SK-N-SH (cell line): ENCODE results near the gene PRDM11. TPM values are rescaled to one million over a fixed set of nuclear protein-coding genes. Genes with fewer than 3 reads are reported as not detected.

Experiments
- CTCF ChIA-PET: fragments of 300-600, 350-600 bp; formaldehyde crosslinking; extraction: SDS; loops from one replicate; lab custom pipeline; 2021; lab: Yijun Ruan, JAX
- POLR2A ChIA-PET: fragments of 350-600 bp; sonication (Branson Sonifier 250); formaldehyde crosslinking; extraction: SDS; loops from one replicate; lab custom pipeline; 2020; ENCODE audit warnings: antibody characterized with exemption, inconsistent platforms; lab: Yijun Ruan, JAX
- DNase-seq: peaks from one replicate; pipeline ENCODE4 v3.0.0; 2012
- H2AFZ ChIP-seq: fragments of 200-600 bp; sonication (generic); 2 replicates; pipeline ENCODE4 v1.8.1; 2016; ENCODE audit warnings: antibody characterized with exemption, mild to moderate bottlenecking, low read depth
- H3F3A ChIP-seq: fragments of 200-600 bp; sonication (generic); replicated peaks from 2 replicates; pipeline ENCODE3; 2016; ENCODE audit warnings: antibody characterized with exemption, mild to moderate bottlenecking; ENCODE audit not compliant: insufficient read depth
- H3K27ac ChIP-seq, 2 experiments: fragments of 200-500 bp in 1 of 2; fragments of 200-600 bp in 1 of 2; sonication (Bioruptor generic) in 1 of 2; sonication (generic), shearing (Covaris generic) in 1 of 2; 2 replicates each; pipeline versions ENCODE4 v1.5.1 to v1.6.1; 2014 to 2016; ENCODE audit warnings: low read depth in 2 of 2, inconsistent platforms in 1 of 2, low read length in 1 of 2, mild to moderate bottlenecking in 1 of 2, mixed read lengths in 1 of 2
- H3K27me3 ChIP-seq: fragments of 200-600 bp; sonication (generic), shearing (Covaris generic); 2 replicates; pipeline ENCODE4 v1.6.1; 2016; ENCODE audit warnings: mixed run types; ENCODE audit not compliant: insufficient read depth
- H3K36me3 ChIP-seq, 2 experiments: fragments of 200-500 bp in 1 of 2; fragments of 200-600 bp in 1 of 2; sonication (Bioruptor generic) in 1 of 2; sonication (generic) in 1 of 2; replicated peaks in 1 of 2; 2 replicates each; pipeline versions ENCODE3 to v1.5.1; 2014 to 2016; ENCODE audit warnings: low read length in 1 of 2, mild to moderate bottlenecking in 1 of 2; ENCODE audit not compliant: insufficient read depth in 2 of 2, control insufficient read depth in 1 of 2
- H3K4me1 ChIP-seq, 2 experiments: fragments of 200-500 bp in 1 of 2; fragments of 200-600 bp in 1 of 2; sonication (Bioruptor generic) in 1 of 2; sonication (generic), shearing (Covaris generic) in 1 of 2; 2 replicates each; pipeline versions ENCODE4 v1.5.1 to v1.6.1; 2014 to 2016; ENCODE audit warnings: low read depth in 1 of 2, low read length in 1 of 2, mixed run types in 1 of 2; ENCODE audit not compliant: insufficient read depth in 2 of 2, control insufficient read depth in 1 of 2
- H3K4me2 ChIP-seq: fragments of 200-600 bp; sonication (generic), shearing (Covaris generic); 2 replicates; pipeline ENCODE4 v1.6.1; 2017; ENCODE audit warnings: mixed run types
- H3K4me3 ChIP-seq, 2 experiments: fragments of 200-500 bp in 1 of 2; fragments of 200-600 bp in 1 of 2; sonication (Bioruptor generic) in 1 of 2; sonication (generic), shearing (Covaris generic) in 1 of 2; 2 replicates each; pipeline versions ENCODE4 v1.5.1 to v1.8.1; 2014 to 2016; ENCODE audit warnings: low read depth in 2 of 2, inconsistent platforms in 1 of 2, low read length in 1 of 2, mild to moderate bottlenecking in 1 of 2, mixed read lengths in 1 of 2, moderate library complexity in 1 of 2
- H3K79me2 ChIP-seq: fragments of 200-600 bp; sonication (generic); 2 replicates; pipeline ENCODE4 v1.8.1; 2017; ENCODE audit warnings: mild to moderate bottlenecking; ENCODE audit not compliant: insufficient read depth
- H3K9ac ChIP-seq: fragments of 200-600 bp; sonication (generic); 2 replicates; pipeline ENCODE4 v1.6.1; 2017; ENCODE audit warnings: mixed run types
- H3K9me2 ChIP-seq: fragments of 200-600 bp; sonication (generic); 2 replicates; pipeline ENCODE4 v1.6.1; 2017; ENCODE audit warnings: mixed run types
- H3K9me3 ChIP-seq: fragments of 200-600 bp; sonication (generic); 2 replicates; pipeline ENCODE4 v1.6.1; 2017; ENCODE audit warnings: mixed run types, mild to moderate bottlenecking, moderate library complexity
- H4K20me1 ChIP-seq: fragments of 200-600 bp; sonication (generic); 2 replicates; pipeline ENCODE4 v1.6.1; 2017; ENCODE audit warnings: mild to moderate bottlenecking, mixed run types; ENCODE audit not compliant: insufficient read depth
- CHD2 ChIP-seq: fragments of 150-350 bp; IDR thresholded peaks from 2 replicates; pipeline ENCODE4 v1.6.1; 2018; ENCODE audit warnings: low read length; ENCODE audit not compliant: partially characterized antibody
- CTCF ChIP-seq: fragments of 200-600 bp; sonication (generic); IDR thresholded peaks from 2 replicates; pipeline ENCODE4 v1.6.1; 2017; ENCODE audit warnings: antibody characterized with exemption, mild to moderate bottlenecking, moderate library complexity
- EZH2phosphoT487 ChIP-seq: fragments of 200-600 bp; sonication (generic); IDR thresholded peaks from 2 replicates; pipeline ENCODE4 v1.6.1; 2017; ENCODE audit warnings: low read depth, mixed run types, mild to moderate bottlenecking, antibody characterized with exemption, moderate library complexity, borderline replicate concordance
- FOSL2 ChIP-seq: IDR thresholded peaks from 2 replicates; pipeline ENCODE4 v1.4.0; 2012; ENCODE audit warnings: low read depth, mild to moderate bottlenecking, moderate library complexity, borderline replicate concordance
- FOXJ3 ChIP-seq: sonication (generic); formaldehyde crosslinking; IDR thresholded peaks from 2 replicates; pipeline ENCODE4 v1.5.1; 2020; ENCODE audit warnings: mild to moderate bottlenecking, missing genetic modification reagents
- GABPA ChIP-seq: IDR thresholded peaks from 2 replicates; pipeline ENCODE4 v1.4.0; 2012; ENCODE audit warnings: low read depth, mild to moderate bottlenecking
- JUND ChIP-seq: IDR thresholded peaks from 2 replicates; pipeline ENCODE4 v1.4.0; 2012
- MAX ChIP-seq: IDR thresholded peaks from 2 replicates; pipeline ENCODE4 v1.4.0; 2012; ENCODE audit warnings: low read depth
- MEF2A ChIP-seq: IDR thresholded peaks from 2 replicates; pipeline ENCODE4 v1.4.0; 2012; ENCODE audit warnings: low read depth, borderline replicate concordance
- MXI1 ChIP-seq: IDR thresholded peaks from 2 replicates; pipeline ENCODE4 v1.6.1; 2012; ENCODE audit warnings: mild to moderate bottlenecking, low read depth, low read length, improper control_type of control experiment
- NFIC ChIP-seq: IDR thresholded peaks from 2 replicates; pipeline ENCODE4 v1.4.0; 2012; ENCODE audit warnings: borderline replicate concordance
- NRF1 ChIP-seq: IDR thresholded peaks from 2 replicates; pipeline ENCODE4 v1.6.1; 2012; ENCODE audit warnings: low read depth, mild to moderate bottlenecking, low read length
- PBX3 ChIP-seq: IDR thresholded peaks from 2 replicates; pipeline ENCODE4; 2012
- RAD21 ChIP-seq: IDR thresholded peaks from 2 replicates; pipeline ENCODE4 v1.6.1; 2012; ENCODE audit warnings: mild to moderate bottlenecking, low read length
- RCOR1 ChIP-seq: fragments of 150-350 bp; IDR thresholded peaks from 2 replicates; pipeline ENCODE4 v1.6.1; 2017; ENCODE audit warnings: antibody characterized with exemption, low read length
- RXRA ChIP-seq: IDR thresholded peaks from 2 replicates; pipeline ENCODE4 v1.4.0; 2012; ENCODE audit warnings: low read depth, mild to moderate bottlenecking, borderline replicate concordance
- SIN3A ChIP-seq: IDR thresholded peaks from 2 replicates; pipeline ENCODE4 v1.6.1; 2012; ENCODE audit warnings: low read depth, mild to moderate bottlenecking, low read length, moderate library complexity, borderline replicate concordance
- SMC3 ChIP-seq: IDR thresholded peaks from 2 replicates; pipeline ENCODE4 v1.6.1; 2012; ENCODE audit warnings: low read depth, low read length, improper control_type of control experiment
- TAF1 ChIP-seq: IDR thresholded peaks from 2 replicates; pipeline ENCODE4 v1.6.1; 2012; ENCODE audit warnings: low read depth, mild to moderate bottlenecking, low read length, moderate library complexity, borderline replicate concordance
- TCF12 ChIP-seq: IDR thresholded peaks from 2 replicates; pipeline ENCODE4 v1.4.0; 2012
- TEAD4 ChIP-seq: IDR thresholded peaks from 2 replicates; pipeline ENCODE4 v1.4.0; 2012; ENCODE audit warnings: mild to moderate bottlenecking, borderline replicate concordance; ENCODE audit not compliant: insufficient read depth
- YY1 ChIP-seq: IDR thresholded peaks from 2 replicates; pipeline ENCODE4 v1.4.0; 2012; ENCODE audit warnings: low read depth, mild to moderate bottlenecking
- WGBS: methylation state at CpG from one replicate; pipeline ENCODE4 v1.1.6; 2017; ENCODE audit warnings: low lambda C conversion rate; 5-methylcytosine and 5-hydroxymethylcytosine counted together
- polyA plus RNA-seq, 3 experiments: library from polyadenylated mRNA; depleted of rRNA; stranded (reverse); fragments of >200 nt; gene quantifications; 2 replicates each; pipeline ENCODE4 v1.2.3, GENCODE V29; 2012
- TF ChIP-seq, protein P1 (sequence below): fragments of 150-350 bp; IDR thresholded peaks from 2 replicates; pipeline ENCODE4 v1.6.1; 2016; ENCODE audit warnings: mild to moderate bottlenecking, low read depth, low read length

Gene PRDM11
- polyA plus RNA-seq, 1 of the 3 experiments (the other 2 are of a cell fraction): 4.5 TPM

GRCh38 chr11:45150301-45150700, 3.9 kb downstream of the PRDM11 start:
- peaks cover 3% of the 10 kb centered on the region; the same call in 1 of the 2 replicates for H4K20me1 ChIP-seq
- no peak overlapping the region for H3K9ac ChIP-seq
- no peak overlapping the region for H3K4me2 ChIP-seq
- H3K79me2 ChIP-seq: peaks cover 16% of the 10 kb centered on the region; the same call in 1 of the 2 replicates
- no peaks in the 10 kb centered on the region for H3K9me3 ChIP-seq
- TF ChIP-seq MAX (no peak), TAF1 (no peak), GABPA (no peak), MXI1 (no peak), JUND (no peak), CTCF (no peak), CHD2 (no peak), FOXJ3 (CRISPR knock-in tag) (no peak), RXRA (no peak), YY1 (no peak), NRF1 (no peak), NFIC (no peak), RCOR1 (no peak)
- TF ChIP-seq, protein P1, sequence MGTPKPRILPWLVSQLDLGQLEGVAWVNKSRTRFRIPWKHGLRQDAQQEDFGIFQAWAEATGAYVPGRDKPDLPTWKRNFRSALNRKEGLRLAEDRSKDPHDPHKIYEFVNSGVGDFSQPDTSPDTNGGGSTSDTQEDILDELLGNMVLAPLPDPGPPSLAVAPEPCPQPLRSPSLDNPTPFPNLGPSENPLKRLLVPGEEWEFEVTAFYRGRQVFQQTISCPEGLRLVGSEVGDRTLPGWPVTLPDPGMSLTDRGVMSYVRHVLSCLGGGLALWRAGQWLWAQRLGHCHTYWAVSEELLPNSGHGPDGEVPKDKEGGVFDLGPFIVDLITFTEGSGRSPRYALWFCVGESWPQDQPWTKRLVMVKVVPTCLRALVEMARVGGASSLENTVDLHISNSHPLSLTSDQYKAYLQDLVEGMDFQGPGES: no peak
- TF ChIP-seq, all 33 proteins: peak for 0
- H3K36me3 ChIP-seq: no peaks in the 10 kb centered on the region
- H2AFZ ChIP-seq: no peak overlapping the region
- CTCF ChIA-PET: interaction anchor here (1.2 to 1.6 kb wide), 2 partner anchors 34 to 142 kb away, joined by 3 to 5 read pairs; no protein-coding TSS in a partner anchor
- DNase-seq: no peak
- H3K9me2 ChIP-seq: no peaks in the 10 kb centered on the region
- POLR2A ChIA-PET: no interaction called here
- H3K27me3 ChIP-seq: no peaks in the 10 kb centered on the region
- no peak overlapping the region for H3K4me3 ChIP-seq
- H3K4me1 ChIP-seq: peaks cover 15 to 28% of the 10 kb centered on the region in 2 experiments; a peak in 2 of 4 replicates
- WGBS: 100% methylated on average over 2 of the region's 2 CpGs
- H3K27ac ChIP-seq: no peak overlapping the region
- H3F3A ChIP-seq: peaks cover 6% of the 10 kb centered on the region

DNA sequence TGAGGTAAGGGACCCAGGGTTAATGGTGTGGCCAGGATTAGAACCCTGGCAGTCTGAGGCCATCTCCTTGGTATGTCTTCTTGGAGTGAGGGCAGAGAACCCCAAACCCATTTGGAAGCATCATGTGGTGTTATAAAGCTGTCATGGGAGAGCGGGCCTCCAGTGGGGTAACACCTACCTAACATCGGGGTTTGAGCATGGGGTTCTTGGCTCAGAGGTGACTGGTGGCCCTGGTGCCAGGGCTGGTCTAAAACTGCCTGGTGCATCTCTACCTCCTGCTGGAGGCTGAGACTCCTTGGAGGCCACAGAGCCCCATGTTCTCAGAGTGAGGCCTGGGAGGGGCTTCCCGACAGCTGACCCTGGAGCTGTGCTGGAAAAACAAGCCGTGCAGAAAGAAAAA, 4.5 kb downstream of the PRDM11 start:
- no peaks in the 10 kb centered on the region for H3K9me2 ChIP-seq
- no peaks in the 10 kb centered on the region for H3K36me3 ChIP-seq
- peaks cover 16% of the 10 kb centered on the region; the same call in 1 of the 2 replicates for H3K79me2 ChIP-seq
- no peak for DNase-seq
- no peaks in the 10 kb centered on the region for H3K9me3 ChIP-seq
- no peak overlapping the region for H3K4me3 ChIP-seq
- WGBS: 64% methylated on average over 2 of the region's 4 CpGs
- H3F3A ChIP-seq: peaks cover 5% of the 10 kb centered on the region
- CTCF ChIA-PET: interaction anchor here (1.2 to 1.6 kb wide), 4 partner anchors 41 to 189 kb away, joined by 3 to 5 read pairs (median 3); no protein-coding TSS in a partner anchor
- POLR2A ChIA-PET: no interaction called here
- H4K20me1 ChIP-seq: peaks cover 7% of the 10 kb centered on the region; the same call in 1 of the 2 replicates
- H3K4me1 ChIP-seq: peaks cover 11 to 22% of the 10 kb centered on the region in 2 experiments; a peak in 2 of 4 replicates
- H3K9ac ChIP-seq: no peak overlapping the region
- H3K27me3 ChIP-seq: no peaks in the 10 kb centered on the region
- no peak overlapping the region for H3K4me2 ChIP-seq
- no peak overlapping the region for H2AFZ ChIP-seq
- H3K27ac ChIP-seq: peak overlapping the region in 1 of 2 experiments; percentile 32; a peak in 2 of 4 replicates
- no peak for TF ChIP-seq FOSL2
- no peak for TF ChIP-seq NRF1
- no peak for TF ChIP-seq EZH2phosphoT487
- no peak for TF ChIP-seq MEF2A
- TF ChIP-seq SIN3A: no peak
- TF ChIP-seq TEAD4: no peak
- no peak for TF ChIP-seq PBX3
- no peak for TF ChIP-seq CHD2
- TF ChIP-seq SMC3: no peak
- no peak for TF ChIP-seq TCF12
- no peak for TF ChIP-seq RXRA
- TF ChIP-seq JUND: no peak
- TF ChIP-seq FOXJ3 (CRISPR knock-in tag): no peak
- TF ChIP-seq NFIC: no peak
- TF ChIP-seq, protein P1: no peak
- no peak for TF ChIP-seq RAD21
